SH-SY5Y (cell line): ENCODE measurements around the gene RNFT2.

ENCODE experiments used
- GATA2 ChIP-seq: IDR thresholded peaks from 2 replicates; pipeline ENCODE4 v1.6.1; 2011; ENCODE audit warnings: mild to moderate bottlenecking, low read depth, low read length
- GATA3 ChIP-seq: IDR thresholded peaks from 2 replicates; pipeline ENCODE4 v1.6.1; 2011; ENCODE audit warnings: low read depth, mild to moderate bottlenecking, low read length, moderate library complexity

The RNFT2 gene

GRCh38 chr12:116897476-116897875 lies 159.4 kb downstream of the RNFT2 start:
- TF ChIP-seq GATA3 (no peak), GATA2 (no peak)

GRCh38 chr12:116898669-116899068 lies 160.6 kb downstream of the RNFT2 start:
- TF ChIP-seq GATA3 (no peak), GATA2 (no peak)

- TF ChIP-seq GATA3 (no peak), GATA2 (no peak)
These were observed 163.5 kb downstream of the RNFT2 start for GRCh38 chr12:116901612-116902011.
